DMS153 treated with DMSO at 0.1 percent for 48 hours (cell line): ENCODE results near the gene DMXL2.
"Not testable (repeated sequence)": the region's sequence is repeated elsewhere in the genome, so short reads cannot be mapped to it uniquely, and the experiment has no call there.

Experiments used
- DNase-seq: peaks from one replicate; lab custom pipeline; 2025; ENCODE audit not compliant: unreplicated experiment; lab: John Stamatoyannopoulos, UW

Gene DMXL2

GRCh38 chr15:51625236-51625635 is 2.7 kb upstream of the DMXL2 start:
- no peak for DNase-seq

DNA sequence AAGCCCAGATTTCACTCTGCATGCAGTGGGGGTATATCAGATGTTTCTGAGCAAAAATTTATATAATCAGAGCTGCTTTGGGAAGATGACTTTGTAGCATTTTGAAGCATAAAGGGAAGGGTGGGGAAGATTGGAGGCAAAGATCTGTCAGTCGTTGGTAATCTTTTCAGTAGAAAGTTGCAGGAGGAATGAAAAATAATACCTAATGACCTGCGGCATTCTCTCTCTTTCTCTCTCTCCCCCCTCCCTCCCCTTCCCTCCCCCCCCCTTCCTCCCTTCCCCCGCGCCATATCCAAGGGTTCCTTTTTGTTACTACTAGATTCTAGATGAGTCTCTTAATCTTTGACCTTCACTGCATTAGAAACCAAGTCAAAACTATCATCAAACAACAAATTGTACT is 1.5 kb upstream of the DMXL2 start:
- no peak for DNase-seq

GRCh38 chr15:51623386-51623938 is 891 bp upstream of the DMXL2 start:
- DNase-seq: no peak

DNA sequence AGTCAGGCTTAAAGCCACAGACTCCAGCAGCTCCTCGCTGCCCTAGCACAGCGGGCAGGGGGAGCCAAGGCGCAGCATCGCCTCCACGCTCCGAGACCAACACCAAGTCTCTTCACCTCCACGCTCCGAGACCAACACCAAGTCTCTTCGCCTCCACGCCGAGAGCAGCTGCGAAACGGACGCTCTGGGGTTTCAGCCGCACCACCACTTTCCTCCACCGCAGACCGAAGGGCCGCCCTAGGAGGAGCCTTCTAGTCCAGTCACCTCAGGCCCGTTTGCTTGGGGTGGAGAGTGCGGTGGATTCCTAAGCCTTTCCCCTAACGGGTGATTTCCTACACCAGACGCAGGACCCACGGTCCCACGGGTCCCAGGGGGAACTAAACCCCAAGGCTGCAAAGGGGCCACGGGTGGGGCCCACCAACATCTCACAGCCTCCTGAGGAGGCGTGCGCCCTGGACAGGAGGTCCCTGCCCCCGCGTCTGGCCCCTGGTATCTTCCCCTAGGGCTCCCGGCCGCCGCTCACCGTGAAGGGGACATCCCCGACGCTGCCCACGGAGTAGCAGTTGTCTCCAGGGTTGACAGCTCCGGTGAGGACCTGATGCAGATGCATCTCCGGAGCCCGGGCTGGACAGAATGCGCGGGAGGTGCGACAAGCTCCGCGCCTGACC is 501 bp downstream of the DMXL2 start:
- DNase-seq: no peak

DNA sequence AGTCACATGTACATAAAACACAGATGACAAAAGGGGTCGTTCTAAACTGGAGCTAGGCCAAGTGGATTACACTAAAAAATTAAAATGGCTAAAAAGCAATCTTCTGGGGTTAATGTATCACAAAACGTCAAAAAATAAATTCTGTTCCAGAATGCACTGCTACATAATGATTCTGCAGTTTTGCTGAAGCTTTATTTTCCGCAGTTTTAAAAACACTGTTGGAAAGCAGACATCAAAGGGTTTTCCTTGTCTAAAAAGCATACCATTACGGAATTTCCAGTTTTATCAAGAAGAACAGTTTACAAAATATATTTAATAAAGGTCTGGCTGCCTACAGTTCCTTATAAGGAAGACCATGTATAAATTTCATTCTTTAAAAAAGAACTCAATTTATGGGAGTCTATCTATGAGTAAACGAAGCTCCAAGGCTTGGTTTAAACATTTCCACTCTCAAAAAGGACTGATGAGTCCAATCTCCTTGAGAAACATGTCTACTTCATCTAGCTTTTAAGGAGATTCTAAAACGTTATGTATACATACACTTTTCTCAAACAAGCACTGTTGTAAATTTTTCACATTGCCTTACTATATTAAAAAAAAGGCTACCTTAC is 1.3 kb downstream of the DMXL2 start:
- DNase-seq: no peak

DNA sequence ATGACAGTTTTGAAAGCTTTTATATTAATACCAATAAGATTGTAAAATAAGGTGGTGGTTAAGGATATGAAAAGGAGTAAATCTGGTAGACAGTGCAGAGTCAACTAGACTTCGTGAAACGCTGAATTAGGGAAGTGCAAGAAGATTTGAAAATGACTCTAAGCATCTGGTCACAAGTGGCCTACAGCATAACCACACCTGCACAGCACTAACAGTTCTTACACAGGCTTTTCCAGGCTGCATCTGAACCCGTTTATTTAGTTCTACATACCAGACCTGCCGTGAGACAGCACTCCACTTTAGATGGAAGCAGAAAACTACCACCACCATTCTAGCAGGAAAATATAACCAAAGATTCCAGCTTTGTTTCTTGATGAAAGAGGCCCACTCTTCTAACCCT is 1.9 kb downstream of the DMXL2 start:
- DNase-seq: no peak

- DNase-seq: no peak
Measured at GRCh38 chr15:51620122-51620521, 2.4 kb downstream of the DMXL2 start.

- no peak for DNase-seq
Measured at GRCh38 chr15:51619331-51620035, 3.1 kb downstream of the DMXL2 start.

GRCh38 chr15:51617886-51618285 is 4.7 kb downstream of the DMXL2 start:
- DNase-seq: no peak

DNA sequence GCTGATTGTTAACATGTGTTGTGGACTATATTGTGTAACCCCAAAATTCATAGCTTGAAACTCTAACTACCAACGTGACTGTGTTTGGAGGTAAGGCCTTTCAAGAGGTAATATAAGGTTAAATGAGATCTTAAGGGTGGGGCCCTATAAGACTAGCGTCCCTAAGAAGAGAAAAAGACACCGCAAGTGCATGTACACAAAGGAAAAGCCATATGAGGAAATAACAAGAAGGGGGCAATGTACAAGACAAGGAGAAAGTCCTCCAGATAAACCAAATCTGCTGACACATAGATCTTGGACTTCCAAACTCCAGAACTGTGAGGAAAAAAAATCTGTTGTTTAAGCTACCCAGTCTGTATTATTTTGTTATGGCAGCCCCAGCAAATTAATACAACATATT is 8.6 kb downstream of the DMXL2 start:
- no peak for DNase-seq

- DNase-seq: not testable (repeated sequence)
Measured at GRCh38 chr15:51612669-51613068, 9.9 kb downstream of the DMXL2 start.

GRCh38 chr15:51603462-51603948 is 19.1 kb downstream of the DMXL2 start:
- DNase-seq: not testable (repeated sequence)

- no peak for DNase-seq
Measured at GRCh38 chr15:51603002-51603401, 19.6 kb downstream of the DMXL2 start.

- no peak for DNase-seq
Measured at GRCh38 chr15:51602484-51602883, 20.1 kb downstream of the DMXL2 start.

GRCh38 chr15:51601801-51602200 is 20.8 kb downstream of the DMXL2 start:
- no peak for DNase-seq

DNA sequence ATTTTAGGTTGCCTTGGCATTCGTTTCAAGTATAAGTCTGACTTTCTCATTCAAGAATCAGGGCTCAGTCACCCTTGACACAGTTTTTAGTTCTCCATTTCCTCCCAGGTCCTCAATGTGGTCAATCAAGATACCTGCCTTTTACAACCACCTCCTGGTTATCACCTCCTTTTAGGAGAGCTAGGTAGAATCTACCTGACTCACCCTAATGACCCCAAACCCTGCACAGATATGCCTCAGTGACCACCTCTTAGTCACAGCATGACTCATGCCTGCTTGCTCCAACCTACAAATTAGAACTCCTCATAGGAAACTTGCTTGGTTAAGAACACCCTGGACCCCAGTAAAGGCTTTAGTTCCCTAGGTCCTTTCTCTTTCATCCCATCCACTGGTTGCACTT is 22.5 kb downstream of the DMXL2 start:
- DNase-seq: no peak

GRCh38 chr15:51589881-51590568 is 32.5 kb downstream of the DMXL2 start:
- DNase-seq: no peak

DNA sequence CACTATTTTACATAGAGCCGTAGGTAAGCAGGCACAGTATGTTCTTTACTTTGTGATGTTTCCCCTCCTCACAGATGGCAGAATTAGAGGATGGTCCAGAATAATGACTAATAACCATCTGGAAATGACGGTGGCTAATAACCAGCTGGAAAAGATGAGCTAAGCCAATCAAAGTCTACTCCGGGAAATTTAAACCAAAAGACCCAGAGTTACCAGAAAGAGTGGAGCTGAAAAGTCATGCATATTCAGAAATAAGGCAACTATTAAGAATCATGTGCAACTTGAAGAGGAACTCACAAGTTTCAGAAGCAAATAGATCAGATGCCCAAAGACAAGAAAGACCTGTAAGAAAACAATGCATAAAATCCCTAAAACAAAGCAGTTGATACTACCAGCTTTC is 33.6 kb downstream of the DMXL2 start:
- no peak for DNase-seq

DNA sequence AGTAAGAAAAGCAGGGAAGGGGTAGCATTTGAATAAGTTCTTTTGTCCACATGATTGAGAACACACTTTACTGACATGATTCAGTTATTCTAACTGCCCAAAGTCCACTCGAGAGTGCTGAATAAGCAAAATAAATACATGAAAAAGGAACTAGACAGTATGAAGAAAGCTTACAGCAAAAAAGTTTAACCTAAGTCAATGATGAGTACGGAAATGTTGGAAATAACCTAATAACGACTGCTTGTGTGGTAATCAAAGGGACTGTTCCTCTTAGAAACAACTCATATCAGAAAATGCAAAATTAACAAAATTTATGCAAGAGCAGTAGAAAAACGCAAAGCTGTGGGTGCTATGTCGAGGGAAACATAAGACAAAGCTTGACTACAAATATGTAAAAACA is 36.6 kb downstream of the DMXL2 start:
- no peak for DNase-seq

DNA sequence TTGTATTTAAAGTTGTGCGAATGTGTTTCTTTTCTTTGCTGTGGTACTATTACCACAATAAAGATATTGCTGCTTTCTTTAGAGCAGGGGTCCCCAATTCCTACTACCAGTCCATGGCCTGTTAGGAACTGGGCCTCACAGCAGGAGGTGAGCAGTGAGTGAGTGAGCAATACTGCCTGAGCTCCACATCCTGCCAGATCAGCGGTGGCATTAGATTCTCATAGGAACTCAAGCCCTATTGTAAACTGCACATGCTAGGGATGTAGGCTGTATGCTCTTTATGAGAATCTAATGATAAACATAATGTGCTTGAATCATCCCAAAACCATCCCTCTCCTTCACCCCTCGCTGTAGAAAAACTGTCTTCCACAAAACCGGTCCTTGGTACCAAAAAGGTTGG is 41.6 kb downstream of the DMXL2 start:
- no peak for DNase-seq

DNA sequence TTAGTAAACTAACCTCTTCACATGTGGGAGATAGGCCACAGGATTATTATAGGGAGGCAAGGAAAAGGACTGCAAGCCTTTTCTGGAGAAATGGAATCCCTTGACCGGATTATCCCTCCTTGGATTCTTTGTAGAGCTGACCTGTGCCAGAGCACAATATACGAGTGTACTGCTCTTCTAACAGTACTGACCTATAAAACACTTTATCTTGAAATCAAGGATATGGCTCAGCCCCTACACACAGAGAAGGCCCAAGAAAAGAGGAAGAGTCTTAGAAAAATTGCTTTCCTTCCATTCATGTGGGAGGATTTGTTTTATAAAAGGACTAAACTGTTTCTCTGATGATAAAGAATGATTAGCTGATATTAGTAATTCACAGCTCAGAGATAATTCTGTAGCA is 42.2 kb downstream of the DMXL2 start:
- no peak for DNase-seq
